Astrocyte of the spinal cord (primary cell): Measurements from ENCODE around the gene LPO.
A peak's percentile ranks its signal among the peaks of the same experiment; 100 is the strongest.

Experiments
- DNase-seq: peaks from one replicate; pipeline ENCODE4 v3.0.0; 2011; ENCODE audit warnings: low read depth, low spot score
- H3K4me3 ChIP-seq: 2 replicates; pipeline ENCODE4 v1.5.1; 2011; ENCODE audit warnings: low read depth, mild to moderate bottlenecking, low read length, moderate library complexity
- in situ Hi-C: cut with HindIII; loops from 2 replicates; pipeline ENCODE4 v1.10.0; 2017; ENCODE audit warnings: low sequenced_read_pairs
- TF ChIP-seq, protein P1 (sequence below): IDR thresholded peaks from 2 replicates; pipeline ENCODE4 v1.5.1; 2012; ENCODE audit warnings: low read depth, mild to moderate bottlenecking, low read length, inconsistent platforms

Gene LPO

DNA sequence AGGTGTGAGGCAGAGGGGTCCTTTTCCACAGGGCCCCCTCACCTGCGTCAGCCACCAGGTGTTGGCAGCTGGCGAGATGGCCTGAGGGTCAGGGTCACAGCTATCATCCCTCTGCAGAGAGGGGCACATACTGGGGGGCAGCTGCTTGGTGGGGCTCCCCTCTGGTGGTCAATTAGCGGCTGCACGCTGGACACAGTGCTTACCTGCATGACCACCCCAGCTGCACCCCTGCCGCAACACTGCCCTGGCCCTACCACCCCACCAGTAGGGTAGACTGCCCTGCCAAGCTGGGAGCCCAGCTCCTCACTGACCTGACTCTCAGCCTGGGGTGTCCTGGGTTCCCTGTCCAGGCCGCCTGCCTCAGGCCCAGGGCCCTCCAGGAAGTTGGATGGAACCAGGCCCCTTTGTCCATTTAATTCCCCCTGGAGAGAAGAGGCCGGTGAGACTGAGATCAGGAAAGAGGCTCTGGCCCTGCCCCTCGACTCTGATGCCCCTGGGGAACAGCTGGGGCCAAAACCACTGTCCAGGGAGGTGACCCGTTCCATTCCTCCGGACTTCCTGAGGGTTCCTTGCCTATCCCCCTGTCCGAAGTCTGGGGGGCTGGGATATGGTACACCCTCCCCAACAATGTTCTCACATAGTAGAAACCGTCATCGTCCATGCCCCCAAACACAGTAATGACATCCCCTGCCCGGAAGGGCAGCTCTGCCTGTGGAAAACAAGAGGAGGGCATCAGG lies 66.5 kb downstream of the LPO start:
- TF ChIP-seq, protein P1, sequence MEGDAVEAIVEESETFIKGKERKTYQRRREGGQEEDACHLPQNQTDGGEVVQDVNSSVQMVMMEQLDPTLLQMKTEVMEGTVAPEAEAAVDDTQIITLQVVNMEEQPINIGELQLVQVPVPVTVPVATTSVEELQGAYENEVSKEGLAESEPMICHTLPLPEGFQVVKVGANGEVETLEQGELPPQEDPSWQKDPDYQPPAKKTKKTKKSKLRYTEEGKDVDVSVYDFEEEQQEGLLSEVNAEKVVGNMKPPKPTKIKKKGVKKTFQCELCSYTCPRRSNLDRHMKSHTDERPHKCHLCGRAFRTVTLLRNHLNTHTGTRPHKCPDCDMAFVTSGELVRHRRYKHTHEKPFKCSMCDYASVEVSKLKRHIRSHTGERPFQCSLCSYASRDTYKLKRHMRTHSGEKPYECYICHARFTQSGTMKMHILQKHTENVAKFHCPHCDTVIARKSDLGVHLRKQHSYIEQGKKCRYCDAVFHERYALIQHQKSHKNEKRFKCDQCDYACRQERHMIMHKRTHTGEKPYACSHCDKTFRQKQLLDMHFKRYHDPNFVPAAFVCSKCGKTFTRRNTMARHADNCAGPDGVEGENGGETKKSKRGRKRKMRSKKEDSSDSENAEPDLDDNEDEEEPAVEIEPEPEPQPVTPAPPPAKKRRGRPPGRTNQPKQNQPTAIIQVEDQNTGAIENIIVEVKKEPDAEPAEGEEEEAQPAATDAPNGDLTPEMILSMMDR, result no peak
- no peak overlapping the region for H3K4me3 ChIP-seq
- in situ Hi-C loops, result no loop called here
- no peak for DNase-seq

GRCh38 chr17:58305626-58306025 lies 67.2 kb downstream of the LPO start:
- TF ChIP-seq, protein P1, result no peak
- no peak overlapping the region for H3K4me3 ChIP-seq
- in situ Hi-C loops, result no loop called here
- no peak for DNase-seq

DNA sequence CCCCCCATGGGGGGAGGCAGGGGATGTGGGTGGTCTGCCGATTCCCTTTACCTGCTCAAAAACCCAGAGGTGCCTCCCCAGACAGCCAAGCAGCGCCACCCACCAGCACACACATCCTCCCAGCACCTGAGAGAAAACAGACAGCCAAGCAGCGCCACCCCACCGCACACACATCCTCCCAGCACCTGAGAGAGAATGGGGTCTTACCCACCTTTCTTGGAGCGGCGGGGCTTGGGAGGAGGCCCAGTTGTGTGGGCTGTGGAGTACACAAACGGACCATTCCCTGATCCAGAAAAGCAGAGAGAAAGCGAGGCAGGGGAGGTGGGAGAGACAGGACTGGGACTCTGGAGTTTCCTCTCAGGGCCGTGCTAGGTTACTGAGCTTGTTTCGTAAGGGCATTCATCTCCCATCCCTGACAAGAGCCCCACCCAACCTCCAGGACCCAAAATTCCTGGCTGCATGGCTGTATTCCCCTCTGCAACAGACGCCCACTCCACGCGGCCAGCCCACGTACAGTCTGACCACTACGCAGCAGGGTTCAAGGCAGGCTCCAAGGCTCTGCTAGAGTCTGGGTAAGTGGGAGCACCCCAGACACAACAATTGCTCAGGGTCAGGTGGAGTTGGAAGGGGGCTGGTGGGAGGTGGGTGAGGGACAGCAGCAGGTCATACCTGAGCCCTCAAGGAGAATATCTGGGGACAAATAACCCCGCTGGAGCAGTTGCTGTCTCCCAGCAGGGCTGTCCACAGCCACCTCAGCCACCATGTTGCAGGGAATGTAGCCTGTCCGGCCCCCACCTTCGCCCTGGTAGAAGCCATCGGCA lies 68.0 kb downstream of the LPO start:
- TF ChIP-seq, protein P1, result no peak
- no peak overlapping the region for H3K4me3 ChIP-seq
- no peak for DNase-seq
- in situ Hi-C loops, result no loop called here

DNA sequence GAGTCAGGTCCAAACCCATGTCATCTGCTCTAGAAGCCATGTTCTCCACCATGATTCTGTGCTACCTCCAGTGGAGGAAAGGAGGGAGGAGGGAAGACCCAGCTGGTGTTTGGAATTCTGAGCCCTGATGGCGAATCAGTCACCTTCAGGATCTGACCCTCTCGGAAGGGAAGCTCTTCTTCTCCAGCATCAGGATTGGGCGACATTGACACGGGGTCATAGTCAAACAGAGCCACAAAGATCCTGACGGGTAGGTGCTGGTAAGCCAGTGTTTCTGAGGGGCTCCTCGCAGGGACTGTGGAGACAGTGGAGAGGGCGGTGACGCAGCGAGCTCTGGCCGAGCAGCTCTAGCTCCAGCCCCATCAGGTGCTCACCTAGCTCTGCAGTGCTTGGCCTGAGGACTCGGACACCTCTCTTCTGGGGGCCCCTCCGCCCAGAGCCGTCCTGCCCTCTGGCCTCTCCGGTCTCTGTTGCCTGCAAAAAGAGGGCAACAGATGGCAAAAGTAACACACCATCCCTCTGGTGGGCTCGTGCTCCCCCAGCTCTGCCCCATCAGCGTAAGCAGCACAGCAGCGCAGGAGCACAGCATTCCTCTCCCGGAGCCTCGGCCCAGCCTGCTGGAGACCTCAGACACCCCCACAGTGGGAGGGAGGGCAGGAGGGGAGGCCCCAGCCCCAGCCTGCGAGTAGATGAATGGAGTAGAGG lies 69.2 kb downstream of the LPO start:
- no peak for DNase-seq
- no peak overlapping the region for H3K4me3 ChIP-seq
- TF ChIP-seq, protein P1, result no peak
- in situ Hi-C loops, result no loop called here

DNA sequence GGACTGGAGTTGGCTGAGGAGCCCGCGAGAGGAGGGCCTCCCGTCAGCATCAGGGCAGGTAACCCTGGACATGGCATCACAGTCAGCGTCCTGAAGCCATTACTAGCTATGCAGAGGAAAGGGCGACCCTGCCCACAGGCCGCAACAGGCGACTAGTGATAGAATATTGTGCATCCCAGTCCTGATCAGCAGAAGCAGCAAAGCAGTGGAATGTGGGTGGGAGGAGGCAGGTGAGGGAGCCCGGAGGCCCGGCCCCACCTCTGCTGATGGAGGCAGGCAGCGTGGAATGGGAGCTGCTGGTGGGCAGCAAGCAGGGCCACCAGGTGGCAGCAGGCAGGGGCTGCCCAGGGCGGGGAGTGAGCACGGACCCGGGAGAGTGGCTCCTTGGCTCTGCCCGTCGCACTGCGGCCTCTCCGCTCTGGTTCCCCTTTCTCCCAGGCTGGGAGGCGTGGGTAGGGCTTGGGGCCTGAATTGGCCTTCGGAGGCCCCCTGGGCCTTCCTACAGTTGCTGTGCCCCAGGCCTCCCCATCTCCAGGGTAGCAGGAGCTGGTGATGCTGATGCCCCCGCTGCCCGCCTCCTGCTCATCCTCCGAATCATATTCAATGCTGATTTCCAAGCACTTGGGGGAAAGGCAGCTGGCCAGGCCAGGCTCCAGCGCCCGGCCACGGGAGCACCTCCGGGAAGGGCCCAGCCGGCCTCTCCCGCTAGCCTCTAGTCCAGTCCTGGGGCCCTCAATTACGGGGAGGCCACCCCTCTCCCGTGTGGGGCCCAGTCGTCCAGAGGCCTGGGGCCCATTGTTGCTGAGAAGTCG lies 70.0 kb downstream of the LPO start:
- in situ Hi-C loops, result no loop called here
- DNase-seq, result no peak
- TF ChIP-seq, protein P1, result peak; percentile 44
- H3K4me3 ChIP-seq, result no peak overlapping the region
